Keratinocyte (primary cell): ENCODE measurements around the gene KCNN3. TPM values are rescaled to one million over a fixed set of nuclear protein-coding genes. Genes with fewer than 3 reads are reported as not detected.

Experiments used
- DNase-seq: peaks from one replicate; pipeline ENCODE4 v3.0.0-alpha.2; 2011; ENCODE audit warnings: low read depth, missing footprints, low spot score
- FAIRE-seq: peaks from 2 replicates; lab custom pipeline; 2011; peaks lifted over from hg19 to GRCh38; lab: Jason Lieb, UNC
- H2AFZ ChIP-seq: 2 replicates; pipeline ENCODE4 v1.6.0; 2012; ENCODE audit warnings: low read length, control low read depth, inconsistent platforms; ENCODE audit not compliant: control insufficient read depth
- H3K27ac ChIP-seq: 2 replicates; pipeline ENCODE4 v1.5.1; 2011; ENCODE audit warnings: low read length; ENCODE audit not compliant: control insufficient read depth, insufficient read depth
- H3K27me3 ChIP-seq: 3 replicates; pipeline ENCODE4 v1.6.0; 2011; ENCODE audit warnings: low read length; ENCODE audit not compliant: control insufficient read depth, insufficient read depth; ENCODE audit errors: extremely low read depth
- H3K36me3 ChIP-seq, 2 experiments: 2 replicates in 1 of 2; 3 replicates in 1 of 2; pipeline ENCODE4 v1.5.1; 2011; ENCODE audit warnings: low read length in 2 of 2, mild to moderate bottlenecking in 1 of 2; ENCODE audit not compliant: control insufficient read depth in 2 of 2, insufficient read depth in 2 of 2; ENCODE audit errors: extremely low read depth in 1 of 2
- H3K4me1 ChIP-seq: 3 replicates; pipeline ENCODE4 v1.5.1; 2011; ENCODE audit warnings: low read length; ENCODE audit not compliant: control insufficient read depth, insufficient read depth; ENCODE audit errors: extremely low read depth
- H3K4me2 ChIP-seq: 3 replicates; pipeline ENCODE4 v1.6.0; 2011; ENCODE audit warnings: low read depth, low read length; ENCODE audit not compliant: control insufficient read depth, insufficient read depth; ENCODE audit errors: extremely low read depth
- H3K4me3 ChIP-seq, 3 experiments: fragments of 200-600 bp in 1 of 3; sonication (generic) in 1 of 3; 2 replicates in 2 of 3; 3 replicates in 1 of 3; pipeline ENCODE4 v1.5.1; 2011 to 2016; ENCODE audit warnings: low read length in 3 of 3, mild to moderate bottlenecking in 3 of 3, control low read depth in 2 of 3, inconsistent platforms in 1 of 3, low read depth in 1 of 3, mixed read lengths in 1 of 3, mixed run types in 1 of 3, moderate library complexity in 1 of 3; ENCODE audit not compliant: control insufficient read depth in 2 of 3, insufficient read depth in 2 of 3; ENCODE audit errors: extremely low read depth in 1 of 3
- H3K79me2 ChIP-seq: 2 replicates; pipeline ENCODE4 v1.6.0; 2012; ENCODE audit warnings: low read length; ENCODE audit not compliant: control insufficient read depth, insufficient read depth
- H3K9ac ChIP-seq: 3 replicates; pipeline ENCODE4 v1.6.0; 2011; ENCODE audit warnings: low read length; ENCODE audit not compliant: control insufficient read depth, insufficient read depth; ENCODE audit errors: extremely low read depth
- H3K9me1 ChIP-seq: 3 replicates; pipeline ENCODE4 v1.6.0; 2011; ENCODE audit warnings: low read length; ENCODE audit not compliant: control insufficient read depth, insufficient read depth; ENCODE audit errors: extremely low read depth
- H3K9me3 ChIP-seq: 2 replicates; pipeline ENCODE4 v1.5.1; 2012; ENCODE audit warnings: low read depth, low read length; ENCODE audit not compliant: control insufficient read depth
- H4K20me1 ChIP-seq: 3 replicates; pipeline ENCODE4 v1.6.0; 2011; ENCODE audit warnings: low read length; ENCODE audit not compliant: control insufficient read depth, insufficient read depth; ENCODE audit errors: extremely low read depth
- EZH2 ChIP-seq: IDR thresholded peaks from one replicate; pipeline ENCODE4 v1.6.1; 2012; ENCODE audit warnings: inconsistent platforms, mild to moderate bottlenecking, low read length, moderate library complexity
- dilution Hi-C: fragments of 300-500 bp; cut with MboI; formaldehyde crosslinking; loops from one replicate; pipeline ENCODE4 v1.7.0; 2020; ENCODE audit warnings: low sequenced_read_pairs; ENCODE audit not compliant: extremely low pct_ligation_motif_present
- polyA plus RNA-seq, 5 experiments: library from polyadenylated mRNA; depleted of rRNA in 3 of 5; stranded (reverse) in 3 of 5; stranded (forward) in 1 of 5; unstranded in 1 of 5; fragments of >200 nt; gene quantifications; 1 replicate in 1 of 5; 2 replicates in 3 of 5; 3 replicates in 1 of 5; pipeline versions ENCODE4 v1.2.1 to v1.2.3, GENCODE V29; 2011 to 2012; ENCODE audit warnings: missing spikeins in 2 of 5, low read depth in 1 of 5, low replicate concordance in 1 of 5
- TF ChIP-seq, protein P1 (sequence below), 3 experiments: IDR thresholded peaks in 1 of 3; conservative IDR thresholded peaks in 1 of 3; optimal IDR thresholded peaks in 1 of 3; 2 replicates in 2 of 3; 3 replicates in 1 of 3; pipeline versions ENCODE3 to v1.5.1; 2011; ENCODE audit warnings: low read length in 3 of 3, mild to moderate bottlenecking in 3 of 3, moderate library complexity in 2 of 3, control low read depth in 1 of 3, inconsistent platforms in 1 of 3; ENCODE audit not compliant: insufficient read depth in 2 of 3; ENCODE audit errors: extremely low read depth in 1 of 3

KCNN3 gene
- polyA plus RNA-seq, 1 donor (not counting 4 experiments of a cell fraction or from before 2014, with no cell fraction given) = 0.05 TPM

DNA sequence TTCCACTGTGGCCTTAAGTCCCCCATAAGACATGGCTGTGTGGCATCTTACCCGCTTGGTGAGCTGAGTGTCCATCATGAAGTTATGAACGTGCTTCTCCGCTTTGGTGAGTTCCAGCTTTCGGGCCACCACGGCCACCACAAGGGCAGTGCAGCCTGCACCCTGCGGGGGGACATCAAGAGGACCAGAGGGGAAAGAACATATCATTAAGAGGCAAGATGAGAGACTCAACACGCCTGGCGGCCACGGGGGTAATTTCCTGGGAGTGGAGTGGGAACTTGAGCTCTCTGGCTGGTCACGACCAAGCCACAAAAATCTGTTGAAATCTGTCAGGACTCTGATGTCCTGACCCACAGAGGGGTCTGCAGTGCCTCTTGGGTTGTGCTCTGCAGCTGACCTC is 144.2 kb downstream of the KCNN3 start:
- dilution Hi-C loops = no loop called here
- no peak overlapping the region for H2AFZ ChIP-seq
- no peak overlapping the region for H3K9ac ChIP-seq
- no peaks in the 10 kb centered on the region for H3K9me1 ChIP-seq
- no peaks in the 10 kb centered on the region for H3K9me3 ChIP-seq
- no peaks in the 10 kb centered on the region for H3K36me3 ChIP-seq
- H3K27me3 ChIP-seq = no peaks in the 10 kb centered on the region
- H3K4me1 ChIP-seq = peaks cover 16% of the 10 kb centered on the region
- H3K4me2 ChIP-seq = no peak overlapping the region
- no peak for TF ChIP-seq EZH2
- TF ChIP-seq, protein P1, sequence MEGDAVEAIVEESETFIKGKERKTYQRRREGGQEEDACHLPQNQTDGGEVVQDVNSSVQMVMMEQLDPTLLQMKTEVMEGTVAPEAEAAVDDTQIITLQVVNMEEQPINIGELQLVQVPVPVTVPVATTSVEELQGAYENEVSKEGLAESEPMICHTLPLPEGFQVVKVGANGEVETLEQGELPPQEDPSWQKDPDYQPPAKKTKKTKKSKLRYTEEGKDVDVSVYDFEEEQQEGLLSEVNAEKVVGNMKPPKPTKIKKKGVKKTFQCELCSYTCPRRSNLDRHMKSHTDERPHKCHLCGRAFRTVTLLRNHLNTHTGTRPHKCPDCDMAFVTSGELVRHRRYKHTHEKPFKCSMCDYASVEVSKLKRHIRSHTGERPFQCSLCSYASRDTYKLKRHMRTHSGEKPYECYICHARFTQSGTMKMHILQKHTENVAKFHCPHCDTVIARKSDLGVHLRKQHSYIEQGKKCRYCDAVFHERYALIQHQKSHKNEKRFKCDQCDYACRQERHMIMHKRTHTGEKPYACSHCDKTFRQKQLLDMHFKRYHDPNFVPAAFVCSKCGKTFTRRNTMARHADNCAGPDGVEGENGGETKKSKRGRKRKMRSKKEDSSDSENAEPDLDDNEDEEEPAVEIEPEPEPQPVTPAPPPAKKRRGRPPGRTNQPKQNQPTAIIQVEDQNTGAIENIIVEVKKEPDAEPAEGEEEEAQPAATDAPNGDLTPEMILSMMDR (optimal IDR thresholded peaks at IDR 0.05 in 1 of 3, IDR thresholded peaks at IDR 0.05 in 1 of 3, conservative IDR thresholded peaks at IDR 0.05 in 1 of 3; ENCODE audit: extremely low read depth in 1 of 3, insufficient read depth in 2 of 3, low read length in 3 of 3) = no peak
- no peaks in the 10 kb centered on the region for H3K79me2 ChIP-seq
- H4K20me1 ChIP-seq = no peaks in the 10 kb centered on the region
- H3K4me3 ChIP-seq = no peak overlapping the region
- H3K27ac ChIP-seq = no peak overlapping the region
- FAIRE-seq = no peak
- no peak for DNase-seq

DNA sequence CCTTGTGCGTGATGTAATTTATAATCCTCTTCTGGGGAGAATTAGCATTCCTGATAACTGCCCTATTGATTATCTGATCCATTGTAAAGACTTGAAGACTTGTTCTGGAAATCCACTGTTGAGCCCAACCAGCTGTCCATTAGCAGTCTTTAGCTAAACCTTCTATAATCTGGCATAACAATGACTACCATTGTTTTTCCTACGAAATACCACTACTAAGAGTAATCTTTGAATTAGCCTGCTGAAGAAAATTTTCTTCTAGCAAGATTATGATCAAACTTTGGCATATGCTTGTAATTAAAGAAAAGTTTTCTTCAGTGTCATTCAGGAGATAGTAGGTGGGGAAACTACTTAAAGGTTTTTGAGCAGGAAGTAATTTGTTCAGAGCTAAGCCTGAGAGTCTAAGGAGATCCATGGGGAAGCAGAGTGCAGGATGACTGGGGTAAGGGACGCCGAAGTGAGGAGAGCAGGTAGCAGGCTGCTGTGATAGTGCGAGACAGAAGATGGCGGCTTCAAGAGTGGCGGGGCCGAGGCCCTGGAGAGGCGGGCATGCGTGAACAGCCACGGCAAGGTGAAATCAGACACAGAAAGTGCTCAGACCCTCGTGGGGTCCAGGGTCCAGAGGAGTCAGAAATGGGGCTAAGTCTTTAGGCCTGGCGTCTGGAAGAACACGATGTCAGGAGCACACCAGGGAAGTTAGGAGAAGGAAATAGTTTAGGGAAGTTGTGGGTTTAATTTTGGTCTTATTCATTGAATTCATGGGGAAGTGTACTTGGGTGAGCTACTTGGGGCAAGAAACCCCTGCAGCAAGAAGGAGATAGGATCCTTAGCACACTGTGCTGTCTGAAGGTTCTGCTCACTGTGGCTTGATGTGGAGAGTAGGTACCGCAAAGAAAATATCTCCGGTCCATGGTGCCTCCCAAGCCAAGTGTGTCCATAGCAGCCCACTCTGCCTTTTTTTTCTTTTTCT is 149.5 kb downstream of the KCNN3 start:
- Histone ChIP-seq H3K4me2 (no peak overlapping the region), H3K9ac (no peak overlapping the region), H3K4me1 (no peaks in the 10 kb centered on the region), H3K27ac (no peak overlapping the region), H3K9me1 (no peaks in the 10 kb centered on the region), H4K20me1 (no peaks in the 10 kb centered on the region), H3K36me3 (no peaks in the 10 kb centered on the region), H3K4me3 (no peak overlapping the region), H3K27me3 (peaks cover 3% of the 10 kb centered on the region), H3K9me3 (no peaks in the 10 kb centered on the region), H2AFZ (no peak overlapping the region), H3K79me2 (no peaks in the 10 kb centered on the region)
- TF ChIP-seq, protein P1 (optimal IDR thresholded peaks at IDR 0.05 in 1 of 3, IDR thresholded peaks at IDR 0.05 in 1 of 3, conservative IDR thresholded peaks at IDR 0.05 in 1 of 3; ENCODE audit: extremely low read depth in 1 of 3, insufficient read depth in 2 of 3, low read length in 3 of 3) = no peak
- no peak for TF ChIP-seq EZH2
- FAIRE-seq = no peak
- dilution Hi-C loops = no loop called here
- no peak for DNase-seq
